KMS-11 (cell line): Measurements from ENCODE around the gene UBA7.

ENCODE experiments used
- H2AFZ ChIP-seq: fragments of 200-600 bp; sonication (generic); 2 replicates; pipeline ENCODE4 v1.6.1; 2016; ENCODE audit warnings: antibody characterized with exemption, mixed run types, low read depth
- H3K27ac ChIP-seq: fragments of 200-600 bp; sonication (generic); 2 replicates; pipeline ENCODE4 v1.6.1; 2016; ENCODE audit warnings: mild to moderate bottlenecking, mixed run types
- H3K27me3 ChIP-seq: fragments of 200-600 bp; sonication (generic); 2 replicates; pipeline ENCODE4 v1.6.1; 2017; ENCODE audit warnings: mild to moderate bottlenecking, low read depth, mixed run types, moderate library complexity; ENCODE audit not compliant: insufficient read depth
- H3K36me3 ChIP-seq: fragments of 200-600 bp; sonication (generic); 2 replicates; pipeline ENCODE4 v1.6.1; 2017; ENCODE audit warnings: mild to moderate bottlenecking, mixed run types; ENCODE audit not compliant: insufficient read depth
- H3K4me1 ChIP-seq: fragments of 200-600 bp; sonication (generic); 2 replicates; pipeline ENCODE4 v1.6.1; 2016; ENCODE audit warnings: mild to moderate bottlenecking, low read depth, mixed run types; ENCODE audit not compliant: poor library complexity, severe bottlenecking
- H3K4me2 ChIP-seq: fragments of 200-600 bp; sonication (generic); 2 replicates; pipeline ENCODE4 v1.7.0; 2016; ENCODE audit warnings: mild to moderate bottlenecking, mixed run types
- H3K4me3 ChIP-seq: fragments of 200-600 bp; sonication (generic); IDR thresholded peaks from 2 replicates; pipeline ENCODE4 v1.6.1; 2017; ENCODE audit warnings: low read depth, low read length, mixed read lengths; ENCODE audit not compliant: insufficient read depth
- H3K79me2 ChIP-seq: fragments of 200-600 bp; sonication (generic); 2 replicates; pipeline ENCODE4 v1.6.1; 2016; ENCODE audit warnings: low read depth, mixed run types; ENCODE audit not compliant: insufficient read depth
- H3K9ac ChIP-seq: fragments of 200-600 bp; sonication (generic); 2 replicates; pipeline ENCODE4 v1.6.1; 2016; ENCODE audit warnings: mild to moderate bottlenecking, mixed run types
- H4K20me1 ChIP-seq: fragments of 200-600 bp; sonication (generic); 2 replicates; pipeline ENCODE4 v1.6.1; 2016; ENCODE audit warnings: mild to moderate bottlenecking, mixed run types; ENCODE audit not compliant: insufficient read depth
- TF ChIP-seq, protein P1 (sequence below): fragments of 200-600 bp; sonication (generic); conservative IDR thresholded peaks from 2 replicates; pipeline ENCODE4 v1.6.1; 2017; ENCODE audit warnings: low read depth, mild to moderate bottlenecking, antibody characterized with exemption, low read length, moderate library complexity, mixed read lengths

The UBA7 gene

DNA sequence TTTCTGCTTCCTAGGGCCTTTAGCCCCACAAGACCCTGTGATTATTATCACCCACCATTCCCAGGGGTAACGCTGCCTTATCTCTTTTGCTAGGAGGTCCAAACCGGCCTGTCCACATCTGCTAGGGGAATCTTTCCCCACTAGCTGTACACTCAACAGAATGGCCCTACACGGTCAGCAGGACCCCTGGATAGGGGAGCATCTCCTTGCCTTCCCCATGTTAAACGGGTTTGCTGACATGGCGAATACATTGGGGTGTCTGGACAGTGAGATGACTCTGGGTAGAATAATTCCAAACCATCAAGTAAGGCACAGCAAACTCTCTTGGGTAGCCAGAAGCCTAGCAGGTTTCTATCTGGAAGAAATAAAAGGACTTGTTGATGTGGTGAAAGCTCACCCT, 41.9 kb upstream of the UBA7 start:
- Histone ChIP-seq H2AFZ (no peak overlapping the region), H3K4me1 (no peaks in the 10 kb centered on the region), H3K79me2 (peaks cover 14% of the 10 kb centered on the region; the same call in 1 of the 2 replicates), H3K27ac (0 out of 2 replicates have a peak overlapping the region, but pooled peaks have one; percentile 26), H3K4me2 (peak overlapping the region; percentile 86), H3K27me3 (no peaks in the 10 kb centered on the region), H3K36me3 (no peaks in the 10 kb centered on the region), H3K4me3 (no peak overlapping the region), H4K20me1 (no peaks in the 10 kb centered on the region), H3K9ac (peak overlapping the region; percentile 47; the same call in 1 of the 2 replicates)
- TF ChIP-seq, protein P1, sequence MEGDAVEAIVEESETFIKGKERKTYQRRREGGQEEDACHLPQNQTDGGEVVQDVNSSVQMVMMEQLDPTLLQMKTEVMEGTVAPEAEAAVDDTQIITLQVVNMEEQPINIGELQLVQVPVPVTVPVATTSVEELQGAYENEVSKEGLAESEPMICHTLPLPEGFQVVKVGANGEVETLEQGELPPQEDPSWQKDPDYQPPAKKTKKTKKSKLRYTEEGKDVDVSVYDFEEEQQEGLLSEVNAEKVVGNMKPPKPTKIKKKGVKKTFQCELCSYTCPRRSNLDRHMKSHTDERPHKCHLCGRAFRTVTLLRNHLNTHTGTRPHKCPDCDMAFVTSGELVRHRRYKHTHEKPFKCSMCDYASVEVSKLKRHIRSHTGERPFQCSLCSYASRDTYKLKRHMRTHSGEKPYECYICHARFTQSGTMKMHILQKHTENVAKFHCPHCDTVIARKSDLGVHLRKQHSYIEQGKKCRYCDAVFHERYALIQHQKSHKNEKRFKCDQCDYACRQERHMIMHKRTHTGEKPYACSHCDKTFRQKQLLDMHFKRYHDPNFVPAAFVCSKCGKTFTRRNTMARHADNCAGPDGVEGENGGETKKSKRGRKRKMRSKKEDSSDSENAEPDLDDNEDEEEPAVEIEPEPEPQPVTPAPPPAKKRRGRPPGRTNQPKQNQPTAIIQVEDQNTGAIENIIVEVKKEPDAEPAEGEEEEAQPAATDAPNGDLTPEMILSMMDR = no peak

- H3K4me1 ChIP-seq = no peaks in the 10 kb centered on the region
- no peaks in the 10 kb centered on the region for H4K20me1 ChIP-seq
- TF ChIP-seq, protein P1 = no peak
- no peaks in the 10 kb centered on the region for H3K27me3 ChIP-seq
- no peak overlapping the region for H2AFZ ChIP-seq
- H3K79me2 ChIP-seq = no peaks in the 10 kb centered on the region
- no peaks in the 10 kb centered on the region for H3K36me3 ChIP-seq
- H3K27ac ChIP-seq = no peak overlapping the region
- no peak overlapping the region for H3K4me3 ChIP-seq
- H3K4me2 ChIP-seq = no peak overlapping the region
- no peak overlapping the region for H3K9ac ChIP-seq
Measured at GRCh38 chr3:49845694-49846093, 31.9 kb upstream of the UBA7 start.

- Histone ChIP-seq H2AFZ (no peak overlapping the region), H3K27ac (no peak overlapping the region), H3K79me2 (no peaks in the 10 kb centered on the region), H3K27me3 (no peaks in the 10 kb centered on the region), H3K4me3 (no peak overlapping the region), H3K36me3 (no peaks in the 10 kb centered on the region), H3K9ac (no peak overlapping the region), H4K20me1 (no peaks in the 10 kb centered on the region), H3K4me2 (no peak overlapping the region), H3K4me1 (no peaks in the 10 kb centered on the region)
- TF ChIP-seq, protein P1 = no peak
Measured at GRCh38 chr3:49844464-49845183, 30.9 kb upstream of the UBA7 start.

DNA sequence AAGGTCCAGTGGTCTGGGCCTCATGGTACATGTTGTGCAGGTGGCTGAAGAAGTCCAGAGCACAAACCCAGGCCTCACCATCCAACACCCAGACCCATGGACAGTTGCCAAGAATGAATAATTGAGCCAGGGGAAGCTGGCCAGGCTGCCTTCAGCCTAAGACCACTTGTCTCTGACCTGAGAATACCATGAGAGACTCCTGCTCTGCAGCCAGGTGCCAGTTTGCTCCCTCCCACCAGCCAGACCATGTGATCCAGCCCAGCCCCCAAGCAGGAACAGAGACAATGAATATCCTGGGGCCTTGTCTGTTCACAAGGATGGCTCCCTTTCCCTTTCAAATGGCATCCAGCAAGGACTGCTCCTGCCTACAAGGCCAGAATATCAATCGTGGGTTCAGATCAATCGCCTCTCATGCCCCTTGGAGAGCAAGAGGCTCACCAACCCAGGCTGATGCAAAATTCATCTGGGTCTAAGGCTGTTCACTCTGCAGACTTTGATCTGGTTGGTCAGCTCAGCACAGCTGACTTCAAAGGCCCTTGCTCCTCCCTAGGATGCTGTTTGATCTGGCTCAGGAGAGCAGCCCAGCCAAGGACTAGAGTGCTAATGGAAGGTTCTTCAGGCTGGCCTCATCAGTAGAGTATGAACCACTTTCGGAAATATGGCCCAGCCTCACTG, 29.2 kb upstream of the UBA7 start:
- Histone ChIP-seq H3K79me2 (no peaks in the 10 kb centered on the region), H2AFZ (no peak overlapping the region), H3K36me3 (no peaks in the 10 kb centered on the region), H3K27me3 (no peaks in the 10 kb centered on the region), H3K9ac (no peak overlapping the region), H3K4me2 (no peak overlapping the region), H3K27ac (no peak overlapping the region), H4K20me1 (no peaks in the 10 kb centered on the region), H3K4me3 (no peak overlapping the region), H3K4me1 (no peaks in the 10 kb centered on the region)
- TF ChIP-seq, protein P1 = no peak
